ENCODE data around the gene DOCK2.

GRCh38 chr5:169768416-169768815 is 131.3 kb downstream of the DOCK2 start:
- TF ChIP-seq CTCF (IDR thresholded peaks at IDR 0.05) (no peak), POLR2AphosphoS5 (IDR thresholded peaks at IDR 0.05) (no peak), POLR2A (IDR thresholded peaks at IDR 0.05) (no peak)
